ENCODE measurements around the gene HBEGF.
A peak's percentile ranks its signal among the peaks of the same experiment; 100 is the strongest.

HBEGF gene

GRCh38 chr5:140366589-140367255 lies 20.3 kb upstream of the HBEGF start:
- no peaks in the 10 kb centered on the region for H3K27me3 ChIP-seq (ENCODE audit: insufficient read depth, low read length)
- H3K9me3 ChIP-seq (ENCODE audit: low read length): no peaks in the 10 kb centered on the region
- no peak overlapping the region for H2AFZ ChIP-seq (ENCODE audit: low read depth, low read length)
- H3K4me1 ChIP-seq (ENCODE audit: insufficient read depth, low read length): no peaks in the 10 kb centered on the region
- no peaks in the 10 kb centered on the region for H3K36me3 ChIP-seq (ENCODE audit: insufficient read depth, low read length)
- H3K4me3 ChIP-seq (ENCODE audit: low read length): no peak overlapping the region

DNA sequence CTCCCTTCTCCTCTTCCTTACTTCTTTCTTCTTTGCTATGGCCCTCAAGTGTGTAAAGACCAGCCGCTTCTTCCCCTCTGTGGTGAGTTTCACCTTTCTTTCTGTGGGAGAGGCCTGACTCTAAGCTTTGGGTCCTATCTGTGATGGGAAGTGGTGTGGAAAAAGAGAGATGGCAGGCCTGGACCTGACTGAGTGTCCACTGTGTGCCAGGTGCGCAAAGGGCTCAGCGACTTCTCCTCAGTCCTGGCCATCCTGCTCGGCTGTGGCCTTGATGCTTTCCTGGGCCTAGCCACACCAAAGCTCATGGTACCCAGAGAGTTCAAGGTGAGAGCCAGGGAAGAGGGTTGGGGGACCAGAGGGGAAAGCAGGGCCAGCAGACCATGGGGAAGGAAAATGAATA lies 19.5 kb upstream of the HBEGF start:
- no peak overlapping the region for H2AFZ ChIP-seq (ENCODE audit: low read depth, low read length)
- no peaks in the 10 kb centered on the region for H3K27me3 ChIP-seq (ENCODE audit: insufficient read depth, low read length)
- no peak overlapping the region for H3K4me3 ChIP-seq (ENCODE audit: low read length)
- H3K36me3 ChIP-seq (ENCODE audit: insufficient read depth, low read length): no peaks in the 10 kb centered on the region
- no peaks in the 10 kb centered on the region for H3K4me1 ChIP-seq (ENCODE audit: insufficient read depth, low read length)
- H3K9me3 ChIP-seq (ENCODE audit: low read length): no peaks in the 10 kb centered on the region

DNA sequence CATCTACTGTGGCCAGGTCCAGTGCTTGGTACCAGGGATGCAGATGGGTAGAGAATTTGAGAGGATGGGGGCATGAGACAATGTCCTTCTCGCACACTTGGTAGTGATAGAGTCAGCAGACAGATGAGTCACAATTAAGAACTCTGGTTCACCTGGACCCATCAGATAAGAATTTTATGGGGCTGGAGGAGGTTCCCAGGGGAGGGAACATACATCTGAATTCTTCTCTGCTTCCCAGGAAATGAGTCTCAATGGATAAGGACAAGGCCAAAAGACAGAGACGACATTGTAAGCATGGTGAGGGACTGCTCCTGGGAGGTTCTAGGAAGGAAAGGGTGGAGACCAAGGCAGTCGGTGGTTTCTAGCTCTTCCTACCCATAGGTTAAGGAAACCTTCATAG lies 18.9 kb upstream of the HBEGF start:
- no peaks in the 10 kb centered on the region for H3K4me1 ChIP-seq (ENCODE audit: insufficient read depth, low read length)
- no peaks in the 10 kb centered on the region for H3K9me3 ChIP-seq (ENCODE audit: low read length)
- no peak overlapping the region for H3K4me3 ChIP-seq (ENCODE audit: low read length)
- no peak overlapping the region for H2AFZ ChIP-seq (ENCODE audit: low read depth, low read length)
- no peaks in the 10 kb centered on the region for H3K27me3 ChIP-seq (ENCODE audit: insufficient read depth, low read length)
- H3K36me3 ChIP-seq (ENCODE audit: insufficient read depth, low read length): no peaks in the 10 kb centered on the region

- no peak overlapping the region for H2AFZ ChIP-seq (ENCODE audit: low read depth, low read length)
These were observed 18.0 kb upstream of the HBEGF start for GRCh38 chr5:140364472-140364765.

DNA sequence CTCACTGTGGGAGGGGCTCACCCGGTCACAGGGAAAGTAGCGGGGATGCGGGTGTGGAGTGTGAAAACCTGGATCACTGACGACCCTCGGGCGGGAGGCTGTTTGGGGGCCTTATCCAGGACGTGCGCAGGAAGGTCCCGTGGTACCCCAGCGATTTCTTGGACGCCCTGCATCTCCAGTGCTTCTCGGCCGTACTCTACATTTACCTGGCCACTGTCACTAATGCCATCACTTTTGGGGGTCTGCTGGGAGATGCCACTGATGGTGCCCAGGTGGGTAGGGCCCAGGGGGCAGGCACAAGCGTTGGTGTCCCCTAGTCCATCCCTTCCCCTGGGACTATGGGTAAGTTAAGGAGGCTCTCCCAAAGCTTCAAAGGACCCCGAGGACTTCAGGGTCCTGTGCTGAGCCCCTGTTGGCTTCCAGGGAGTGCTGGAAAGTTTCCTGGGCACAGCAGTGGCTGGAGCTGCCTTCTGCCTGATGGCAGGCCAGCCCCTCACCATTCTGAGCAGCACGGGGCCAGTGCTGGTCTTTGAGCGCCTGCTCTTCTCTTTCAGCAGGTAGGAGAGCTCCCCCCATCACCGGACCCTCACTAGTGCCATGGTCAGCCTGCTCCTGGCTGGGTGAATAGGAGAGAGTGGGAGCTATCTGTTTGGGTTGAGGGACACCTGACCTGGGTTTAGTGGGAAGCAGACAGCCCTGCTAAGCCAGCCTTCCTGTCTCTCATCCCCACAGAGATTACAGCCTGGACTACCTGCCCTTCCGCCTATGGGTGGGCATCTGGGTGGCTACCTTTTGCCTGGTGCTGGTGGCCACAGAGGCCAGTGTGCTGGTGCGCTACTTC lies 17.4 kb upstream of the HBEGF start:
- Histone ChIP-seq H3K9me3 (ENCODE audit: low read length) (no peaks in the 10 kb centered on the region), H3K27me3 (ENCODE audit: insufficient read depth, low read length) (no peaks in the 10 kb centered on the region), H2AFZ (ENCODE audit: low read depth, low read length) (no peak overlapping the region), H3K4me3 (ENCODE audit: low read length) (no peak overlapping the region), H3K4me1 (ENCODE audit: insufficient read depth, low read length) (no peaks in the 10 kb centered on the region), H3K36me3 (ENCODE audit: insufficient read depth, low read length) (no peaks in the 10 kb centered on the region)

More at GRCh38 chr5:140364472-140364765, 18.0 kb upstream of the HBEGF start:
- Histone ChIP-seq H3K4me1 (ENCODE audit: insufficient read depth, low read length) (no peaks in the 10 kb centered on the region), H3K9me3 (ENCODE audit: low read length) (no peaks in the 10 kb centered on the region), H3K27me3 (ENCODE audit: insufficient read depth, low read length) (no peaks in the 10 kb centered on the region), H3K4me3 (ENCODE audit: low read length) (no peak overlapping the region), H3K36me3 (ENCODE audit: insufficient read depth, low read length) (no peaks in the 10 kb centered on the region)

DNA sequence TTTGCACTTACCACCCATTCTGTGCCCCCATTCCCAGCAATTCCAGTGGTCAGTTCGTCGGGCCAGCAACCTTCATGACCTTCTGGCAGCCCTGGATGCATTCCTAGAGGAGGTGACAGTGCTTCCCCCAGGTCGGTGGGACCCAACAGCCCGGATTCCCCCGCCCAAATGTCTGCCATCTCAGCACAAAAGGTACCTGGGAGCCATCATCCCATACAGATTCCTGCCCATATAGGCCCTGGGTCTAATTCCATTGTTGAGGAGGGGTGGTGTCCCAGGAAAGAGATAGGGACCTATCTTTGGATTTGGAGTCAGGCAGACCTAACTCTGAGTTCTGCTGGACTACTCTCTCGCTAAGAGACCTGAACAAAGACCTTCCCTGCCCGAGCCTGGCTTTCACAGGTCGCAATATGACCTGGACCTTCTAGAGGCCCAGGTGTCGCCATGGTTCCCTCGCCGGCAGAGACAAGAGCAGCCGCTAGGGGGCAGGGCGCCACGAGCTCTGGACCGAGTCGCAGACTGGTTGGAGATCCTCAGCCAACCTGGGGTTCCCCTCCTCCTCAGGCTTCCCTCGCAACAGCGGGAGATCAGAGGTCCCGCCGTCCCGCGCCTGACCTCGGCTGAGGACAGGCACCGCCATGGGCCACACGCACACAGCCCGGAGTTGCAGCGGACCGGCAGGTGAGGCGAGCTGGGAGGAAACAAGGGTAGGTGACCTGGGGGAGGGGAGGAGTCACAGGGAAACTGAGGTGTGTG lies 16.6 kb upstream of the HBEGF start:
- H3K36me3 ChIP-seq (ENCODE audit: insufficient read depth, low read length): no peaks in the 10 kb centered on the region
- H3K9me3 ChIP-seq (ENCODE audit: low read length): no peaks in the 10 kb centered on the region
- H2AFZ ChIP-seq (ENCODE audit: low read depth, low read length): no peak overlapping the region
- H3K27me3 ChIP-seq (ENCODE audit: insufficient read depth, low read length): no peaks in the 10 kb centered on the region
- no peaks in the 10 kb centered on the region for H3K4me1 ChIP-seq (ENCODE audit: insufficient read depth, low read length)
- no peak overlapping the region for H3K4me3 ChIP-seq (ENCODE audit: low read length)

- Histone ChIP-seq H2AFZ (ENCODE audit: low read depth, low read length) (no peak overlapping the region), H3K27me3 (ENCODE audit: insufficient read depth, low read length) (no peaks in the 10 kb centered on the region), H3K36me3 (ENCODE audit: insufficient read depth, low read length) (no peaks in the 10 kb centered on the region), H3K4me3 (ENCODE audit: low read length) (no peak overlapping the region), H3K9me3 (ENCODE audit: low read length) (no peaks in the 10 kb centered on the region), H3K4me1 (ENCODE audit: insufficient read depth, low read length) (no peaks in the 10 kb centered on the region)
These were observed 15.9 kb upstream of the HBEGF start for GRCh38 chr5:140362311-140362710.

GRCh38 chr5:140361901-140362300 lies 15.5 kb upstream of the HBEGF start:
- Histone ChIP-seq H2AFZ (ENCODE audit: low read depth, low read length) (no peak overlapping the region), H3K4me3 (ENCODE audit: low read length) (no peak overlapping the region), H3K4me1 (ENCODE audit: insufficient read depth, low read length) (no peaks in the 10 kb centered on the region), H3K27me3 (ENCODE audit: insufficient read depth, low read length) (no peaks in the 10 kb centered on the region), H3K36me3 (ENCODE audit: insufficient read depth, low read length) (no peaks in the 10 kb centered on the region), H3K9me3 (ENCODE audit: low read length) (no peaks in the 10 kb centered on the region)

- no peak overlapping the region for H2AFZ ChIP-seq (ENCODE audit: low read depth, low read length)
- no peaks in the 10 kb centered on the region for H3K27me3 ChIP-seq (ENCODE audit: insufficient read depth, low read length)
- no peaks in the 10 kb centered on the region for H3K36me3 ChIP-seq (ENCODE audit: insufficient read depth, low read length)
- no peaks in the 10 kb centered on the region for H3K9me3 ChIP-seq (ENCODE audit: low read length)
- no peaks in the 10 kb centered on the region for H3K4me1 ChIP-seq (ENCODE audit: insufficient read depth, low read length)
- no peak overlapping the region for H3K4me3 ChIP-seq (ENCODE audit: low read length)
These were observed 14.5 kb upstream of the HBEGF start for GRCh38 chr5:140360681-140361479.

DNA sequence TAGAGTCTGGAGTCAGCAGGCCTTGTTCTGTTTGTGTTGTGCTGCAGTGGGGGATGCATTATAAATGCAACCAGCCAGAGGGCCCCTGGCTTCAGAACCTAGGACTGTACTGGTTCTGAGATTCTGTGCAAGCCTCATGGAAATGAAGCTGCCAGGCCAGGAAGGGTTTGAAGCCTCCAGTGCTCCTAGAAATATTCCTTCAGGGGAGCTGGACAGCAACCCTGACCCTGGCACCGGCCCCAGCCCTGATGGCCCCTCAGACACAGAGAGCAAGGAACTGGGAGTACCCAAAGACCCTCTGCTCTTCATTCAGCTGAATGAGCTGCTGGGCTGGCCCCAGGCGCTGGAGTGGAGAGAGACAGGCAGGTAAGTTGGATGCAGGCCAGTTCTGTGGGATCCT lies 13.7 kb upstream of the HBEGF start, which contains the start of gene SLC4A9:
SLC4A9 (plus strand) TSS at position 94 of the 400 bp plus-strand sequence; CDS start at position 137, 43 bp downstream.
- H3K9me3 ChIP-seq (ENCODE audit: low read length): no peaks in the 10 kb centered on the region
- H3K36me3 ChIP-seq (ENCODE audit: insufficient read depth, low read length): no peaks in the 10 kb centered on the region
- no peak within 1 kb of the TSS for H3K4me3 ChIP-seq (ENCODE audit: low read length)
- H3K27me3 ChIP-seq (ENCODE audit: insufficient read depth, low read length): no peaks in the 10 kb centered on the region
- no peak within 1 kb of the TSS for H2AFZ ChIP-seq (ENCODE audit: low read depth, low read length)
- H3K4me1 ChIP-seq (ENCODE audit: insufficient read depth, low read length): no peaks in the 10 kb centered on the region

GRCh38 chr5:140358738-140359310 lies 12.4 kb upstream of the HBEGF start:
- Histone ChIP-seq H3K9me3 (ENCODE audit: low read length) (no peaks in the 10 kb centered on the region), H3K36me3 (ENCODE audit: insufficient read depth, low read length) (no peaks in the 10 kb centered on the region), H2AFZ (ENCODE audit: low read depth, low read length) (no peak overlapping the region), H3K27me3 (ENCODE audit: insufficient read depth, low read length) (no peaks in the 10 kb centered on the region), H3K4me1 (ENCODE audit: insufficient read depth, low read length) (no peaks in the 10 kb centered on the region), H3K4me3 (ENCODE audit: low read length) (no peak overlapping the region)

- Histone ChIP-seq H2AFZ (ENCODE audit: low read depth, low read length) (peak overlapping the region; percentile 46), H3K9me3 (ENCODE audit: low read length) (no peaks in the 10 kb centered on the region), H3K4me1 (ENCODE audit: insufficient read depth, low read length) (no peaks in the 10 kb centered on the region), H3K4me3 (ENCODE audit: low read length) (peak overlapping the region; percentile 21), H3K36me3 (ENCODE audit: insufficient read depth, low read length) (no peaks in the 10 kb centered on the region), H3K27me3 (ENCODE audit: insufficient read depth, low read length) (no peaks in the 10 kb centered on the region)
These were observed 11.3 kb upstream of the HBEGF start for GRCh38 chr5:140357726-140358093.

All from neuron (in vitro differentiated cells).